COLO829 (cell line): ENCODE results near the gene SLC34A3.
"Not testable (repeated sequence)": the region's sequence is repeated elsewhere in the genome, so short reads cannot be mapped to it uniquely, and the experiment has no call there.

Source experiments
- DNase-seq: peaks from one replicate; pipeline ENCODE4 v3.0.0; 2012; ENCODE audit warnings: low spot score

Gene SLC34A3

GRCh38 chr9:137228968-137229896 lies 1.5 kb upstream of the SLC34A3 start:
- DNase-seq: no peak

GRCh38 chr9:137229903-137230704 lies 597 bp upstream of the SLC34A3 start:
- DNase-seq: no peak

- DNase-seq: no peak
Measured at GRCh38 chr9:137231372-137232039, 805 bp downstream of the SLC34A3 start.

DNA sequence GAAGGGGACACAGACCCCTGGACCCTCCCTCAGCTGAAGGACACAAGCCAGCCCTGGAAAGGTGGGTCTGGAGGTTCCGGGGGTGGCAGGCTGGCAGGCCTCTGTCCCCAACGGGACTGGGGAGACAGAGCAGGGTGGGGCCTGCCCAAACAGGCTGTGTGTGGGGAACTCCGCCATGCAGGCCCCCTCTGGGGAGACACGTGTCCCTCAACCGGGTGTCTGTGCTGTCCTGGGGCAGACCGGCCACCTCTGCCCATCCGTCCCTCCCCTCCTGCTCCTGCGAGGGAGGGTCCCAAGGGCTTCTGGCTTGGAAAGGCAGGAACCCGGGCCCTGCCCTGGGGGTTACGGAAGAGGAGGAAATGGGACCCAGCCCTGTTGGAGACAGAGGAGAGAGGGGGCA lies 1.4 kb downstream of the SLC34A3 start:
- no peak for DNase-seq

DNA sequence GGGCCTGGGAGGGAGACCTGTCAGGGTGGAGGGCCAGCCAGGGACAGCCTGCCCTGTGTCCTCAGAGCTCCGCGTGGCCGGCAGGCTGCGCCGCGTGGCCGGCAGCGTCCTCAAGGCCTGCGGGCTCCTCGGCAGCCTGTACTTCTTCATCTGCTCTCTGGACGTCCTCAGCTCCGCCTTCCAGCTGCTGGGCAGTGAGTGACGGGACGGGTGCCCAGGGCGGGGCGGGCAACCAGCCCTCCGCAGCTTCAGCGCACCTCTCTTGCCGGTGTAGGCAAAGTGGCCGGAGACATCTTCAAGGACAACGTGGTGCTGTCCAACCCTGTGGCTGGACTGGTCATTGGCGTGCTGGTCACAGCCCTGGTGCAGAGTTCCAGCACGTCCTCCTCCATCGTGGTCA lies 1.8 kb downstream of the SLC34A3 start:
- DNase-seq: no peak

GRCh38 chr9:137233143-137233980 lies 2.7 kb downstream of the SLC34A3 start:
- DNase-seq: no peak

DNA sequence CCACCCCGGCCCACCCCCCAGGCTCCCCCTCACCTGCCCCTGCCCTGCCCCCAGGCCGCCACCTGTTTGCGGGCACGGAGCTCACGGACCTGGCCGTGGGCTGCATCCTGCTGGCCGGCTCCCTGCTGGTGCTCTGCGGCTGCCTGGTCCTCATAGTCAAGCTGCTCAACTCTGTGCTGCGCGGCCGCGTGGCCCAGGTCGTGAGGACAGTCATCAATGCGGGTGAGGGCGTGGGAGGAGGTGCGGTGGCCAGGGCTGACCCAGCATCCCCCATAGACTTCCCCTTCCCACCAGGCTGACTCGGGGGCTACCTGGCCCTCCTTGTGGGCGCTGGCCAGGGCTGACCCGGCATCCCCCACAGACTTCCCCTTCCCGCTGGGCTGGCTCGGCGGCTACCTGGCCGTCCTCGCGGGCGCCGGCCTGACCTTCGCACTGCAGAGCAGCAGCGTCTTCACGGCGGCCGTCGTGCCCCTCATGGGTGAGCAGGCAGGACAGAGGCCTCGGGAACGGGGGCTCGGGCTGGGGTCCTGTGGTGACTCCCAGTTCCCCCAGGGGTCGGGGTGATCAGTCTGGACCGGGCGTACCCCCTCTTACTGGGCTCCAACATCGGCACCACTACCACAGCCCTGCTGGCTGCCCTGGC lies 3.5 kb downstream of the SLC34A3 start:
- no peak for DNase-seq

GRCh38 chr9:137234758-137235423 lies 4.2 kb downstream of the SLC34A3 start:
- no peak for DNase-seq

GRCh38 chr9:137235424-137236237 lies 4.9 kb downstream of the SLC34A3 start:
- DNase-seq: no peak

DNA sequence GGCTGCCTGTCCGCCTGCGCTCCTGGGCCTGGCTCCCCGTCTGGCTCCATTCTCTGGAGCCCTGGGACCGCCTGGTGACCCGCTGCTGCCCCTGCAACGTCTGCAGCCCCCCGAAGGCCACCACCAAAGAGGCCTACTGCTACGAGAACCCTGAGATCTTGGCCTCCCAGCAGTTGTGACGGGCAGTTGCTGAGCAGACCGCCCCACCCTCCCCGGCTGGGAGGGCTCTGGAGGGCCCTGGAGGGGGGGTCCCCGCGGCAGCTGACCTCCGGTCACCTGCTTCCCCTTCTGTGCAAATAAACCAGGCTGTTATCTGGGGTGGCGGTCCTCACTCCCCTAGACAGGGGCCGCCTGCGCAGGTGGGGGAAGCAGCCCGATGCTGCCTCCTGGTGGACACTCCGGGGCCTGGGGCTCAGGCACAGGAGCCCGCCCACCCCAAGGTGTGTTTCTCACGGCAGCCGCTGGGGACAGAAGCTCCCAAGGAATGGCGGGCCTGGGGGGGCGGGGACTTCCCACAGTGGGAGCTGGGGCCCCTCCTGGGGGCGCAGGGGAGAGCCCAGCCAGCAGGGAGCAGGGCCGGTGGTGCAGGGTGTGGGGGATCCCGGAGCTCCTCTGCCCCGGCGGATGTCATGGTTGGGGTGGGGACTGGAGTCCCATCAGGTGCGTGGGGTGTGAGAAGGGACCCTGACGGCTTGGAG lies 5.7 kb downstream of the SLC34A3 start:
- DNase-seq: peak; percentile 88

- no peak for DNase-seq
Measured at GRCh38 chr9:137236936-137237421, 6.3 kb downstream of the SLC34A3 start.

DNA sequence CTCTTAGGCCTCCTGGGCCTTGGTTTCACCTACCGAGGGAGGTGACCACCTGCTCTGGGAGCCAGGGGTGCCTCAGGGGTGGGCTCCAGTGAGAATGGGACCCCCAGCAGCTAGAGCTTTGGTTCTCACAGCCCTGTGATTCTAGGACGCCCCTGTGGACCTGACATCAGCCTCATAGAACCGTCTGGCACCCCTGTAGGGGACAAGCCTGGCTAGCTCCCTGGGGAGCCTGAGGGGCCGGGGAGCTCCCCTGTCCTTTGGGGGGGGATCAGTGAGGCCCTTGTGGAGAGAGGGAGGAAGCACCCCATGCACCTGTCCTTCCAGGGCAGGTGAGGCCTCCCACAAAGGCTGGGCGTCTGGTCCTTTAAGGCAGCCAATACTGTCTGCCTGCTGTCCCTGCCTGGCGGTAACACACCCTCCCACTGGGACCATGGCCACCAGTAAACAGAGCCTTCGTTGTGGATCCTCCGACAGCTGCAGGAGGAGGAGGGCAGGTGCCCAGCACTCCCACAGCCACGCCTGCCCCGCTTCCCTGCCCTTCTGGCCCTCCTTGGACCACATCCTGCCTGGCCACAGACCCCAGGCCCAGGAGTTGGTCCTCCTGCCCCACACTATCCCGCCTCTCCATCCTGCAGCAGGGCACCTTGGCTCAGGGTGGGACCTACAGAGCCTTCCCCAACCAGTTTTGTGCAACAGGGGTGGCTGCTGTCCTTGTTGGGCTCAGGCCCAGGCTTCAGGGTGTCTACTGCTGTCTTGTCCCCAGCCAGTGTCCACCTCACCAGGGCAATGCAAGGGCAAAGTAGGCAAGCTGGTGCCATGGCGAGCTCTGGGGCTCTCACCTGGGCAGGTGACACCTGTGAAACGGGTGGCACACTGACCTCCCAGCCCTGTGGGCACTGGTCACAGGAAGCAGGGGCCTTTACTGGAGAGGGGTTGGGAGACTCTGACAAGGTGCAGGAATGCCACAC lies 7.3 kb downstream of the SLC34A3 start:
- no peak for DNase-seq

DNA sequence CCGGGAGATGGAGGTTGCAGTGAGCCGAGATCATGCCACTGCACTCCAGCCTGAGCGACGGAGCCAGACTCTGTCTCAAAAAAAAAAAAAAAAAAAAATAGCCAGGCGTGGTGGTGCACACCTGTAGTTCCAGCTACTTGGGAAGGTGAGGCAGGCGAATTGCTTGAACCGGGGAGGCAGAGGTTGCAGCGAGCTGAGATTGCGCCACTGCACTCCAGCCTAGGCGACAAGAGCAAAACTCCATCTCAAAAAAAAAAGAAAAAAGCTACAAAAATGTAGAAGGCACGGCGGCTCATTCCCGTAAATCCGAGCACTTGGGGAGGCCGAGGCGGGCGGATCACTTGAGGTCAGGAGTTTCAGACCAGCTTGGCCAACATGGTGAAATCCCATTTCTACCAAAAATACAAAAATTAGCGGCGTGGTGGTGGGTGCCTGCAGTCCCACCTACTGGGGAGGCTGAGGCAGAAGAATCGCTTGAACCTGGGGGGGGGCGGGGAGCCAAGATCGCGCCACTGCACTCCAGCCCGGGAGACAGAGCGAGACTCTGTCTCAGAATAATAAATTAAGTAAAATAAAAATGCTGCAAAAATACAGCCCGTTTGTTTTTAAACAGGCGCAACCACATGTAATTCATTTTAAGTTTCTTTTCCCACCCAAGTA lies 9.0 kb downstream of the SLC34A3 start:
- not testable (repeated sequence) for DNase-seq

- DNase-seq: peak; percentile 61
Measured at GRCh38 chr9:137240318-137240840, 9.7 kb downstream of the SLC34A3 start.

GRCh38 chr9:137240841-137241489 lies 10.3 kb downstream of the SLC34A3 start, which contains the start of gene TUBB4B:
Gene TUBB4B, plus strand, starts transcription at chr9:137241287. Its CDS starts 74 bp downstream, at chr9:137241361.
- DNase-seq: peak; percentile 100
